SU-DHL-6 (cell line): ENCODE data around the gene ZNF121.

Experiments used
- H2AFZ ChIP-seq: fragments of 200-600 bp; sonication (generic); 2 replicates; pipeline ENCODE4 v1.6.1; 2014; ENCODE audit warnings: low read depth, mild to moderate bottlenecking, moderate library complexity, mixed read lengths, antibody characterized with exemption, low read length; ENCODE audit not compliant: severe bottlenecking
- H3F3A ChIP-seq: fragments of 200-600 bp; shearing (Covaris generic); 2 replicates; pipeline ENCODE4 v1.6.0; 2016; ENCODE audit warnings: antibody characterized with exemption, mild to moderate bottlenecking; ENCODE audit not compliant: insufficient read depth
- H3K27ac ChIP-seq: fragments of 200-600 bp; sonication (generic); 2 replicates; pipeline ENCODE4 v1.5.1; 2016; ENCODE audit warnings: low read depth, mild to moderate bottlenecking, low read length, moderate library complexity, mixed read lengths
- H3K27me3 ChIP-seq: fragments of 200-600 bp; sonication (generic), shearing (Covaris generic); 2 replicates; pipeline ENCODE4 v1.6.0; 2014; ENCODE audit warnings: mild to moderate bottlenecking, low read length
- H3K36me3 ChIP-seq: fragments of 200-600 bp; sonication (generic); 2 replicates; pipeline ENCODE4 v1.6.1; 2014; ENCODE audit warnings: mild to moderate bottlenecking, low read length, mixed read lengths
- H3K4me2 ChIP-seq: fragments of 300-600, 200-600 bp; shearing (Covaris generic), sonication (generic); 2 replicates; pipeline ENCODE4 v1.6.0; 2014; ENCODE audit warnings: low read length, low read depth, mild to moderate bottlenecking; ENCODE audit not compliant: poor library complexity, severe bottlenecking
- H3K4me3 ChIP-seq: fragments of 200-600 bp; sonication (generic); 2 replicates; pipeline ENCODE4 v1.5.1; 2014; ENCODE audit warnings: antibody characterized with exemption, low read length, mild to moderate bottlenecking, mixed read lengths; ENCODE audit not compliant: insufficient read depth, poor library complexity, severe bottlenecking
- H3K79me2 ChIP-seq: fragments of 200-600 bp; sonication (generic); 2 replicates; pipeline ENCODE4 v1.6.1; 2014; ENCODE audit warnings: mild to moderate bottlenecking, low read length, moderate library complexity; ENCODE audit not compliant: insufficient read depth
- H3K9ac ChIP-seq: fragments of 200-600 bp; sonication (generic); 2 replicates; pipeline ENCODE4 v1.7.0; 2014; ENCODE audit warnings: mild to moderate bottlenecking, low read length
- H3K9me2 ChIP-seq: fragments of 200-600 bp; sonication (generic); replicated peaks from 2 replicates; pipeline ENCODE4 v1.6.1; 2014; ENCODE audit warnings: low read length; ENCODE audit not compliant: insufficient read depth
- H3K9me3 ChIP-seq: fragments of 200-600 bp; sonication (generic); 2 replicates; pipeline ENCODE4 v1.6.1; 2014; ENCODE audit warnings: low read length, mixed read lengths; ENCODE audit not compliant: insufficient read depth
- H4K20me1 ChIP-seq: fragments of 200-600 bp; sonication (generic); 2 replicates; pipeline ENCODE4 v1.6.1; 2014; ENCODE audit warnings: low read depth, mild to moderate bottlenecking, antibody characterized with exemption, low read length, moderate library complexity, mixed read lengths
- CTCF ChIP-seq: fragments of 200-600 bp; sonication (generic); IDR thresholded peaks from one replicate; pipeline ENCODE4 v1.5.1; 2017; ENCODE audit warnings: antibody characterized with exemption, mild to moderate bottlenecking, low read length, moderate library complexity; ENCODE audit not compliant: insufficient read depth, poor library complexity, severe bottlenecking
- EZH2phosphoT487 ChIP-seq: fragments of 200-600 bp; sonication (generic), shearing (Covaris generic); conservative IDR thresholded peaks from 2 replicates; pipeline ENCODE4 v1.6.1; 2018; ENCODE audit warnings: mild to moderate bottlenecking, antibody characterized with exemption, low read length, moderate library complexity, mixed read lengths

ZNF121 gene

GRCh38 chr19:9584073-9584833 lies at the start of gene ZNF121:
ZNF121 (minus strand) TSS chr19:9584504; CDS start chr19:9568097, 16,407 bp downstream.
- Histone ChIP-seq H4K20me1 (no peaks in the 10 kb centered on the region), H3K9ac (peak within 1 kb of the TSS; percentile 87), H3K9me2 (no peaks in the 10 kb centered on the region), H3K27ac (peak within 1 kb of the TSS; percentile 60), H3K79me2 (peaks cover 51% of the 10 kb centered on the region), H3K4me2 (peak within 1 kb of the TSS; percentile 65), H3F3A (no peaks in the 10 kb centered on the region; the same call in 1 of the 2 replicates), H3K36me3 (peaks cover 14% of the 10 kb centered on the region), H3K27me3 (no peaks in the 10 kb centered on the region), H3K4me3 (peak within 1 kb of the TSS; percentile 93), H3K9me3 (peaks cover 3% of the 10 kb centered on the region; the same call in 1 of the 2 replicates), H2AFZ (peak within 1 kb of the TSS; percentile 99)
- no peak for TF ChIP-seq CTCF
- TF ChIP-seq EZH2phosphoT487, result no peak

GRCh38 chr19:9627856-9628255 lies 43.6 kb upstream of the ZNF121 start:
- no peak overlapping the region for H3K9ac ChIP-seq
- H3K27me3 ChIP-seq, result no peaks in the 10 kb centered on the region
- no peaks in the 10 kb centered on the region for H3K9me2 ChIP-seq
- no peak overlapping the region for H2AFZ ChIP-seq
- TF ChIP-seq EZH2phosphoT487, result no peak
- TF ChIP-seq CTCF, result no peak
- H3K36me3 ChIP-seq, result no peaks in the 10 kb centered on the region
- H3K4me2 ChIP-seq, result no peak overlapping the region
- no peaks in the 10 kb centered on the region for H3F3A ChIP-seq
- no peak overlapping the region for H3K27ac ChIP-seq
- no peak overlapping the region for H3K4me3 ChIP-seq
- H3K9me3 ChIP-seq, result no peaks in the 10 kb centered on the region
- H4K20me1 ChIP-seq, result no peaks in the 10 kb centered on the region
- H3K79me2 ChIP-seq, result no peaks in the 10 kb centered on the region

GRCh38 chr19:9622531-9622930 lies 38.2 kb upstream of the ZNF121 start:
- H3K27me3 ChIP-seq, result no peaks in the 10 kb centered on the region
- H3K79me2 ChIP-seq, result peaks cover 16% of the 10 kb centered on the region
- no peaks in the 10 kb centered on the region for H3K9me2 ChIP-seq
- no peaks in the 10 kb centered on the region for H3K36me3 ChIP-seq
- no peaks in the 10 kb centered on the region for H4K20me1 ChIP-seq
- H3K9me3 ChIP-seq, result no peaks in the 10 kb centered on the region
- no peak overlapping the region for H3K27ac ChIP-seq
- TF ChIP-seq EZH2phosphoT487 (no peak), CTCF (no peak)
- no peaks in the 10 kb centered on the region for H3F3A ChIP-seq
- peak overlapping the region; percentile 38 for H3K4me2 ChIP-seq
- H3K4me3 ChIP-seq, result no peak overlapping the region
- no peak overlapping the region for H3K9ac ChIP-seq
- H2AFZ ChIP-seq, result no peak overlapping the region
